DND-41 (cell line): ENCODE results near the gene ARHGAP8.

Experiments used
- ATAC-seq: fragments of 200-7000 bp; cut with Tn5 transposase; 3 replicates; pipeline ENCODE4 v1.9.1; 2021; ENCODE audit warnings: low read depth; ENCODE audit not compliant: insufficient read depth
- DNase-seq: peaks from one replicate; pipeline ENCODE4 v3.0.0-alpha.2; 2020
- H2AFZ ChIP-seq: 2 replicates; pipeline ENCODE4 v1.6.0; 2012; ENCODE audit warnings: low read depth, low read length
- H3K27ac ChIP-seq: 2 replicates; pipeline ENCODE4 v1.5.1; 2012; ENCODE audit warnings: low read length, inconsistent platforms
- H3K27me3 ChIP-seq: fragments of 200-600 bp; sonication (generic); 2 replicates; pipeline ENCODE4 v1.6.0; 2012; ENCODE audit warnings: low read length, mild to moderate bottlenecking, inconsistent platforms; ENCODE audit not compliant: insufficient read depth, poor library complexity
- H3K36me3 ChIP-seq: 2 replicates; pipeline ENCODE4 v1.5.1; 2012; ENCODE audit warnings: low read length, inconsistent platforms; ENCODE audit not compliant: insufficient read depth
- H3K4me1 ChIP-seq: 2 replicates; pipeline ENCODE4 v1.5.1; 2012; ENCODE audit warnings: mild to moderate bottlenecking, low read length; ENCODE audit not compliant: insufficient read depth
- H3K4me2 ChIP-seq: 2 replicates; pipeline ENCODE4 v1.6.0; 2012; ENCODE audit warnings: mild to moderate bottlenecking, moderate library complexity, low read length, inconsistent platforms; ENCODE audit not compliant: insufficient read depth
- H3K4me3 ChIP-seq, 2 experiments: fragments of 200-600 bp in 1 of 2; shearing (Covaris generic) in 1 of 2; 2 replicates each; pipeline ENCODE4 v1.5.1; 2012 to 2016; ENCODE audit warnings: inconsistent platforms in 2 of 2, low read length in 2 of 2, mild to moderate bottlenecking in 2 of 2, low read depth in 1 of 2, moderate library complexity in 1 of 2
- H3K79me2 ChIP-seq: 2 replicates; pipeline ENCODE4 v1.6.0; 2012; ENCODE audit warnings: low read length, inconsistent platforms; ENCODE audit not compliant: insufficient read depth
- H3K9ac ChIP-seq: 2 replicates; pipeline ENCODE4 v1.6.0; 2012; ENCODE audit warnings: low read depth, mild to moderate bottlenecking, inconsistent platforms, low read length, moderate library complexity
- H3K9me3 ChIP-seq: 2 replicates; pipeline ENCODE4 v1.5.1; 2012; ENCODE audit warnings: low read length, moderate library complexity, mild to moderate bottlenecking, inconsistent platforms; ENCODE audit not compliant: insufficient read depth, severe bottlenecking
- H4K20me1 ChIP-seq: 2 replicates; pipeline ENCODE4 v1.6.0; 2012; ENCODE audit warnings: low read length; ENCODE audit not compliant: insufficient read depth
- CTCF ChIP-seq: IDR thresholded peaks from 2 replicates; pipeline ENCODE4 v1.5.1; 2012; ENCODE audit warnings: borderline replicate concordance, low read length, moderate library complexity, mild to moderate bottlenecking; ENCODE audit not compliant: poor library complexity, severe bottlenecking; ENCODE audit errors: extremely low read depth
- EZH2 ChIP-seq: IDR thresholded peaks from 3 replicates; pipeline ENCODE4 v1.6.1; 2012; ENCODE audit warnings: borderline replicate concordance, low read depth, mild to moderate bottlenecking, moderate library complexity, low read length, inconsistent platforms; ENCODE audit not compliant: severe bottlenecking

ARHGAP8 gene

GRCh38 chr22:44733426-44734106 is 18.8 kb upstream of the ARHGAP8 start:
- ATAC-seq, result no peak
- Histone ChIP-seq H3K79me2 (no peaks in the 10 kb centered on the region), H3K4me1 (no peaks in the 10 kb centered on the region), H3K4me3 (no peak overlapping the region), H3K9me3 (no peaks in the 10 kb centered on the region), H3K27me3 (no peaks in the 10 kb centered on the region), H3K27ac (no peak overlapping the region), H3K4me2 (no peak overlapping the region), H3K36me3 (no peaks in the 10 kb centered on the region), H2AFZ (no peak overlapping the region), H3K9ac (no peak overlapping the region), H4K20me1 (peaks cover 38% of the 10 kb centered on the region)
- no peak for DNase-seq
- TF ChIP-seq CTCF (no peak), EZH2 (no peak)

GRCh38 chr22:44734278-44734677 is 18.1 kb upstream of the ARHGAP8 start:
- TF ChIP-seq CTCF (no peak), EZH2 (no peak)
- Histone ChIP-seq H3K79me2 (no peaks in the 10 kb centered on the region), H3K4me3 (no peak overlapping the region), H3K4me1 (no peaks in the 10 kb centered on the region), H3K9ac (no peak overlapping the region), H4K20me1 (peaks cover 34% of the 10 kb centered on the region), H3K27ac (no peak overlapping the region), H3K36me3 (no peaks in the 10 kb centered on the region), H3K9me3 (no peaks in the 10 kb centered on the region), H3K4me2 (no peak overlapping the region), H2AFZ (no peak overlapping the region), H3K27me3 (no peaks in the 10 kb centered on the region)
- ATAC-seq (no peak), DNase-seq (no peak)

GRCh38 chr22:44734801-44735517 is 17.4 kb upstream of the ARHGAP8 start:
- peaks cover 34% of the 10 kb centered on the region for H4K20me1 ChIP-seq
- no peaks in the 10 kb centered on the region for H3K36me3 ChIP-seq
- H3K9ac ChIP-seq, result no peak overlapping the region
- no peak overlapping the region for H3K4me2 ChIP-seq
- no peaks in the 10 kb centered on the region for H3K4me1 ChIP-seq
- TF ChIP-seq EZH2 (no peak), CTCF (no peak)
- no peaks in the 10 kb centered on the region for H3K79me2 ChIP-seq
- H3K27ac ChIP-seq, result no peak overlapping the region
- no peaks in the 10 kb centered on the region for H3K9me3 ChIP-seq
- DNase-seq (no peak), ATAC-seq (no peak)
- H3K27me3 ChIP-seq, result no peaks in the 10 kb centered on the region
- H2AFZ ChIP-seq, result no peak overlapping the region
- H3K4me3 ChIP-seq, result no peak overlapping the region
